ELF-1 (cell line): ENCODE data around the gene MYO1D.

Experiments used
- DNase-seq: peaks from one replicate; pipeline ENCODE4 v3.0.0-alpha.2; 2016; ENCODE audit warnings: low read depth, low spot score

The MYO1D gene

GRCh38 chr17:32512328-32512727 is 364.6 kb downstream of the MYO1D start:
- DNase-seq = no peak

DNA sequence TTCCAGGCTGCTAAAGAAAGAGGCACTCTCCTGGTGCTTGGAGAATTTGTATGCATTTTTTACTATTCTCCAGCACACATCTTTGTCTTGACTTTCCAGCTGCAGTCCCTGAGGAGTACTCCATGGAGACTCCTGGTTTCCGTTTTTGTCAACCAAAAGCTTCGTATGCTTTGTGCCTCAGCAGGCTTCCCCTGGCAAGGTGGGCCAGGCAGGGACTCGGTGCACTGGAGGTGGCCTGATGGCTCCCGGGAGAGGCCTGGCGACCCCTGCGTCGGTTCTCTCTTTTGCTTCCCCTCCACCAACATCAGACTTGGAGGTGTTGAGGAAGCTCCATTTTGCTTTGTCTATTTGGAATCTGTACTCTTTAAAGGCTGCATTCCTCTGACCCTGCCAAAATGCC is 366.5 kb downstream of the MYO1D start:
- DNase-seq = no peak

- no peak for DNase-seq
Measured at GRCh38 chr17:32508926-32509325, 368.0 kb downstream of the MYO1D start.

GRCh38 chr17:32504166-32504990 is 372.5 kb downstream of the MYO1D start:
- no peak for DNase-seq

- DNase-seq = peak; percentile 29
Measured at GRCh38 chr17:32503251-32504165, 373.4 kb downstream of the MYO1D start.

DNA sequence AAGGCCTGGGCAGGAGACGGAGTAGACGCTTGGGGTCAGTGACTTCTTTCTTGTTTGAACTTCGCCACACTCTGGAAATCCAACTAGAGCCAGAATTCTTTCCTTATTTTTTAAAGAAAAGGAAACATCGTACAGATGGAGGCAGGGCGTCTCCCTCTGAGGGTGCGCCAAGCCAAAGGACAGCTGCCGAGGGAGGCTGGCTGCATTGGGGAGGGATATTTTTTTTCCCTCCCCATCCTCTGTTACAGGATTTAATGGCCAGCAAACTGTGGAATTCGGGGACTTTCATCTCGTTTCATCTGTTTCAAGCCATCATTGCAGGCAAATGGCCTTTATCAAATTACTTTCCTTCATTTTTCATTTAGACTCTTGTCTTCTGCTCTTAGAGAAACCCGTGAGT is 374.2 kb downstream of the MYO1D start:
- no peak for DNase-seq

GRCh38 chr17:32502013-32502412 is 374.9 kb downstream of the MYO1D start:
- no peak for DNase-seq

GRCh38 chr17:32498391-32498790 is 378.5 kb downstream of the MYO1D start:
- DNase-seq = peak; percentile 72

DNA sequence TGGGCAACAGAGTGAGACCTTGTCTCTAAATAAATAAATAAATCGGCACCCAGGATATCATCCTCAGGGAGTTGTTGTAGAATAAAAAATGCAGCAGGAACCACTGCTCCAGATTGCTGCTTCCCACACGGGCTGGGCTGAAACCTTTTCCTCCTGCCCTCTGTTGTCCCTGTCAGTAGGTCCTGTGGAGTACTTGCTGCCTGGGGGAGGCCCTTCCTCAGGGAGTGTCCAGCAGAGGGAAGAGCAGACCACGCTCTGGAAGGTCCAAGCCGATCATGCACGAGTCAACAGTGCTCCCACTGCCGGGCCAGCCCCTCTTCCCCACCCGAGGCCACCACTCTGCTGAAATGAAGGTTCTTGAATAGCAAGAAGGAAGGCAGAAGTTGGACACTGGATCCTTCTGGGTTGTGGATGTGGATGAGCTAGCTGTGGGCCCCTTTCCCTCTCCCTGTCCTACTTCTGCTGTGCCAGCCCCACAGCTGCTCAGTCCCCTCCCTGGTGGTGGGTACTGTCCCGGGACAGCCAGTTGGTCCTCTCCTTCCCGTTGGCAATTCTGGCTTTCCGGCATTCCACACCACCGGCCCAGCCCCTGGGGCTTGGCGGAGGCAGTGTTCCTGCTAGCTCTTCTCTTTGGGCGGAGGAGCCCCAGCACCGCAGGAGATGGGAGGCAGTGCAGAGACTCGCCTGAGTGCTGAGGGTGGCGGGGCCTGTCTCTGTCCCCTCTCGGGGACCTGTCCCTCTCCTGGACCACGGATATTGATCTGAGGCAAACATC is 379.3 kb downstream of the MYO1D start:
- DNase-seq = peak; percentile 61

DNA sequence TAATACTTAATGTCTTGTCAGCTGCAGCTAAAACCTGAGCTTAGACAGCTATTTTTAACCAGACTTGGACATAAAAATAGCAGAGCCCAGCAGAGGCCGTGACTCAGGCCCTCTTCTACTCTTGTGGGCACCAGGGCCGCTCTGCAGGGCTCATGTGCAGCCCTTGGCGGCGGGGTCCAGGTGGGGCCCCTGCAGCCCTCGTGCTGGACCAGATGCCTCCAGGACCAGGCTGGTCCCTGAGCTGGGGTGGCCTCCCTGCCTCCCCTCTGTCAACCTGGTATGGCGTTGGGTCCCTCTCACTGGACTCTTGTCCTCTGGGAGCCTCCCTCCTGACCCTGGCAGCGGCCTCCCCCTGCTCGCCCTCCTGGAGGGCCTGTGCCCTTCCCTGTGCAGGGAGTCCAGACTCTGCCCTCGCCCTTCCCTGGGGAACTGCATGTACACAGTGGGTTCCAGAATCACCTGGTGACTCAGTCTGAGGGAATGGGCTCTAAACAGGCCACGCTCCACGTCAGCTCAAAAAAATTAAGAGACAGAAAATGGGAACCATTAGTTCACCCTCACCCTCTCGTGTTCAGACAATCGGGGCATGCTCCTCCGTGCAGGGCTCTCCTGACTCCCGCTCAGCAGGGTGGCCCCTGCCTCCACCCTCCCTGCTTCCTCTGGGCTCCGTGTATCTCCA is 380.4 kb downstream of the MYO1D start:
- no peak for DNase-seq

GRCh38 chr17:32495359-32496231 is 381.3 kb downstream of the MYO1D start:
- peak; percentile 66 for DNase-seq

GRCh38 chr17:32494621-32495358 is 382.1 kb downstream of the MYO1D start:
- DNase-seq = no peak

DNA sequence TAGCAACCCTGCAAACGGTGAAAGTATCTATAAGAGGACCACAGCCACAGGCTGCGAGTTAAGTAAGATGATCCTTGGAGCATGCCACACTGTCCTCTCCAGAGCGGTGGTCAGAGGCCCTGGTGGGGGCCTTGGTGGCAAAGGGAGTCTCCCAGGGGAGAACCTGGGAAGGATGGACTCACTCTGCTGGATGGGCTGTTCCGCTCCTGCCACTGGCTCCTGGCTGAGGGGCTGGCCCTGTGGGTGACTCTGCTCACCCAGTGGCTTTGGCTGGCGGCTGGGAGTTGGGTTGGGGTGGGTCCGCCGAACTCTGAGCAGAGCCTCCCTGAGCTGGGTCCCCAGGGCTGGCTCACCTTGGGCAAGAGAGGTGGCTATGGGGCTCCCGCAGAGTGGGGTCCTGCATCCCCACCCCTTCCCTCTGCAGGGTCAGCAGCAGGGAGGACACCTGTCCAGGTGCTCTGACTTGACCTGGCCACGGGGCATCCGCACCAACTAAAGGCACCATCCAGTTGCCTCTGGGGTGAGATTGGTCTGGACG is 382.9 kb downstream of the MYO1D start:
- no peak for DNase-seq

DNA sequence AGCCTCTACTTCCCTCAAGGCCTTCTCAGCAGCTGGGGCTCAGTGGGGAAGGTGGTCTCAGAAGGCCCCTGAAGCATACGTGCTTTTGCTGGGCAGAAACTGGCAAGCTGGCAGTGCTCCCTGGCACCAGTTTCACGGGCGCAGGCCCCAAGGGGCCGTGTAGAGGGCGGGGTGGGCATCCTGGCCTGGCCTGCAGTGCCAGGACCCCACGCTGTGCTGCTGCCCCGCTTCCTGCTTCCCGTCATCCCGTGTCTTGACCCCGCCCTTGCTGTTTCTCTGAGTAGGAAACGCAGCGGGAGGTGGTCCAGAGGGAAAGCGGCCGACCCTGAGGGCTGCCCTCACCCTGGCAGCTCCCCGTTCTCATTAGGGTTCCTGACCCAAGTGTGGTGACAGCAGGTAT is 383.4 kb downstream of the MYO1D start:
- DNase-seq = no peak

DNA sequence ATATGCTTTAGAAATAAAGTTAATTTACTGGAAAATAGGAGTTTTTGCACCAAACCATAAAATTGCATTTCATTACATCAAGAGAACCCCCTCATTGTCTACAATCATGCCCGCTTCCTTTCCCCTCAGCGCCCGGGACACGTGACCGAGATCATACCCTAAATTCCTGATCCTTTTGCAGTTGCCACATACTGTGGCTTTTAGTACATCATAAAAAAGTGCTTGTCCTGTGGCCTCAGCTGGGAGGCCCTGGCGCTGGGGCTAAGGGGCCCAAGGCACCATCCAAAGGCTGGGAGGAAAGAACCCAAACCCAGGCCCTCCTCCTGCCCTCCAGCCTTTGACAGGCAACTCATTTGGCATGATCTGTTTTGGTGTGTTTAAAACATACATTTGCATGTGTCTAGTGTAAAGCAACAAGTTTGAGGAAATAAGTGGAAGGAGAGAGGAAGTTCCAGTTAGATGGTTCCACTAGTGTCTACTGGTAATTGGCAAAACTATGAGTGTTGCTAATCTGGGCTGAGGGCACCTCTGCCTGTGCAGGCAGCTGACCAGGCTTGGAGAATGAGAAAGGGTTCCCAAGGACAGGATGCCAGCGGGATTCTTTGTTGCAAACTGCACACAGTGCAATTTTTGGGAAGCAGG is 384.2 kb downstream of the MYO1D start:
- no peak for DNase-seq

- no peak for DNase-seq
Measured at GRCh38 chr17:32492264-32492589, 384.7 kb downstream of the MYO1D start.

GRCh38 chr17:32491371-32492263 is 385.3 kb downstream of the MYO1D start:
- DNase-seq = no peak

DNA sequence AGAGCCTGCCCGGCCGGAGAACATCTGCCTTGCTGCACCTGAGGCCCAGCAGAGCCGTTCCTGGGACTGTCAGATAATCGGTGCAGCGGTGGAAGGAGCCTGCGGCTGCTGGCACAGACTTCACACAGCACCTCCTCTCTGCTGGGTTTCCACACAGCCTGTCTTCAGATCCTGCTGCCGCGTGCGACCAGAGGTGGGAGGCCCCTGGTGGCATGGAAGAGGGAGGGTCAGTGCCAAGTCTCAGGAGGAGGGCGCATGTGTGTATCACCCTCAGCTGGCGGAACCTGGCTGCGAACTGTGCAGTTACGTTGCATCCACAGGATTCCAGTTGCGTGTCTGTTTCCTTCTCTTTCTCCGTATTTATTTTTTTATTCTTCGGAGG is 386.8 kb downstream of the MYO1D start:
- DNase-seq = peak; percentile 20
